K562 (cell line): ENCODE measurements around the gene COMTD1. TPM values are rescaled to one million over a fixed set of nuclear protein-coding genes. Genes with fewer than 3 reads are reported as not detected.

Experiments used
- ATAC-seq: fragments of 200-7000 bp; cut with Tn5 transposase; 3 replicates; pipeline ENCODE4 v1.9.1; 2020; ENCODE audit warnings: moderate library complexity
- BruUV-seq: library from RNA; stranded (reverse); fragments of 400-500 nt; replicated peaks from 2 replicates; lab custom pipeline; 2021; lab: Mats Ljungman, UMichigan
- CTCF ChIA-PET: fragments of 300-600 bp; formaldehyde crosslinking; extraction: SDS; loops from one replicate; lab custom pipeline; 2021; ENCODE audit warnings: low intra/inter-chr PET ratio; lab: Yijun Ruan, JAX
- POLR2A ChIA-PET: fragments of 300-600, 350-650 bp; sonication (Branson Sonifier 250); formaldehyde crosslinking; extraction: SDS; loops from one replicate; lab custom pipeline; 2021; ENCODE audit warnings: antibody characterized with exemption, inconsistent platforms; lab: Yijun Ruan, JAX
- DNase-seq, 4 experiments: peaks; one replicate each; pipeline versions ENCODE4 v3.0.0 to v3.0.0-alpha.2; 2011 to 2018; ENCODE audit warnings: low spot score in 3 of 4, mixed read lengths in 3 of 4; ENCODE audit errors: extremely low read depth in 1 of 4
- FAIRE-seq: peaks from 2 replicates; lab custom pipeline; 2011; peaks lifted over from hg19 to GRCh38; lab: Jason Lieb, UNC
- H2AFZ ChIP-seq: 2 replicates; pipeline ENCODE4 v1.6.0; 2011; ENCODE audit warnings: low read depth, low read length, control low read depth, inconsistent platforms
- H3K27ac ChIP-seq: fragments of 200-600 bp; 3 replicates; pipeline ENCODE4 v1.8.0; 2011; ENCODE audit warnings: low read depth, mild to moderate bottlenecking, control low read depth, inconsistent platforms, low read length, moderate library complexity, mixed read lengths; ENCODE audit errors: extremely low read depth
- H3K27me3 ChIP-seq, 2 experiments: fragments of 300-600 bp in 1 of 2; 2 replicates in 1 of 2; 3 replicates in 1 of 2; pipeline versions ENCODE4 v1.6.0 to v1.8.0; 2011; ENCODE audit warnings: inconsistent platforms in 2 of 2, low read length in 2 of 2, mild to moderate bottlenecking in 1 of 2, mixed read lengths in 1 of 2, moderate library complexity in 1 of 2; ENCODE audit not compliant: control insufficient read depth in 2 of 2, insufficient read depth in 2 of 2
- H3K36me3 ChIP-seq: fragments of 300-600 bp; 3 replicates; pipeline ENCODE4 v1.8.0; 2011; ENCODE audit warnings: mild to moderate bottlenecking, low read length, inconsistent platforms; ENCODE audit not compliant: control insufficient read depth, insufficient read depth
- H3K4me1 ChIP-seq, 2 experiments: fragments of 200-600 bp in 1 of 2; replicated peaks in 1 of 2; 2 replicates in 1 of 2; 3 replicates in 1 of 2; pipeline versions ENCODE4 v1.5.1 to v1.8.0; 2011; ENCODE audit warnings: inconsistent platforms in 2 of 2, low read length in 2 of 2, mild to moderate bottlenecking in 1 of 2, mixed read lengths in 1 of 2, moderate library complexity in 1 of 2; ENCODE audit not compliant: control insufficient read depth in 2 of 2, insufficient read depth in 2 of 2
- H3K4me2 ChIP-seq: 2 replicates; pipeline ENCODE4 v1.6.1; 2011; ENCODE audit warnings: low read length, control low read depth, inconsistent platforms, mixed read lengths; ENCODE audit not compliant: insufficient read depth
- H3K4me3 ChIP-seq: fragments of 200-600 bp; sonication (generic), shearing (Covaris generic); 2 replicates; pipeline ENCODE4 v1.5.1; 2016; ENCODE audit warnings: control low read depth, inconsistent platforms
- H3K79me2 ChIP-seq: fragments of 200-600 bp; 3 replicates; pipeline ENCODE4 v1.8.0; 2011; ENCODE audit warnings: low read length, inconsistent platforms; ENCODE audit not compliant: control insufficient read depth, insufficient read depth
- H3K9ac ChIP-seq, 2 experiments: 2 replicates each; pipeline versions ENCODE4 v1.6.0 to v1.6.1; 2011; ENCODE audit warnings: low read depth in 2 of 2, low read length in 2 of 2, control low read depth in 1 of 2, inconsistent platforms in 1 of 2, mild to moderate bottlenecking in 1 of 2, mixed read lengths in 1 of 2; ENCODE audit not compliant: insufficient read depth in 1 of 2
- H3K9me1 ChIP-seq: one replicate; pipeline ENCODE4 v1.6.0; 2011; ENCODE audit warnings: inconsistent platforms, mild to moderate bottlenecking, low read length, moderate library complexity; ENCODE audit not compliant: control insufficient read depth, insufficient read depth
- H3K9me3 ChIP-seq: replicated peaks from 2 replicates; pipeline ENCODE4 v1.5.1; 2011; ENCODE audit warnings: low read depth, low read length, inconsistent platforms; ENCODE audit not compliant: control insufficient read depth, insufficient read depth
- H4K20me1 ChIP-seq: replicated peaks from 2 replicates; pipeline ENCODE4 v1.6.1; 2011; ENCODE audit warnings: low read length, inconsistent platforms, mixed read lengths; ENCODE audit not compliant: control insufficient read depth, insufficient read depth
- CGGBP1 ChIP-seq: fragments of 250-450 bp; sonication (Bioruptor Pico); IDR thresholded peaks from 2 replicates; pipeline ENCODE4 v1.9.0; 2021; ENCODE audit warnings: mild to moderate bottlenecking
- EGR1 ChIP-seq: fragments of 450-650 bp; conservative IDR thresholded peaks from 2 replicates; pipeline ENCODE4 v1.6.1; 2017; ENCODE audit warnings: mild to moderate bottlenecking
- HMGN3 ChIP-seq: IDR thresholded peaks from 2 replicates; pipeline ENCODE4 v1.6.1; 2011; ENCODE audit warnings: borderline replicate concordance, low read depth, mild to moderate bottlenecking, mixed read lengths, low read length; ENCODE audit not compliant: insufficient read length; ENCODE audit errors: extremely low read depth
- KDM1A ChIP-seq, 2 experiments: fragments of 450-650 bp; IDR thresholded peaks; 2 replicates each; pipeline ENCODE4 v1.6.1; 2016; ENCODE audit warnings: mild to moderate bottlenecking in 2 of 2
- RBBP5 ChIP-seq: fragments of 200-600 bp; sonication (generic); IDR thresholded peaks from 2 replicates; pipeline ENCODE4 v1.6.1; 2012; ENCODE audit warnings: borderline replicate concordance, mild to moderate bottlenecking, low read length, control low read depth, inconsistent platforms; ENCODE audit not compliant: insufficient read depth, poor library complexity, severe bottlenecking
- RBM14 ChIP-seq: fragments of 200-400 bp; formaldehyde crosslinking; IDR thresholded peaks from 2 replicates; pipeline ENCODE4 v1.6.1; 2018; ENCODE audit warnings: low read depth, mild to moderate bottlenecking, low read length, moderate library complexity, borderline replicate concordance; ENCODE audit not compliant: insufficient read depth
- SUPT5H ChIP-seq: fragments of 450-650 bp; IDR thresholded peaks from 2 replicates; pipeline ENCODE4 v1.6.1; 2016
- TEAD4 ChIP-seq, 2 experiments: sonication (generic) in 1 of 2; formaldehyde crosslinking in 1 of 2; IDR thresholded peaks; 2 replicates each; pipeline versions ENCODE4 v1.6.1 to v1.8.0; 2012 to 2022; ENCODE audit warnings: borderline replicate concordance in 1 of 2, inconsistent platforms in 1 of 2, low read length in 1 of 2, mild to moderate bottlenecking in 1 of 2, missing genetic modification reagents in 1 of 2
- ZBED1 ChIP-seq: IDR thresholded peaks from 2 replicates; pipeline ENCODE4 v1.6.1; 2014
- ZBTB43 ChIP-seq: sonication (generic); formaldehyde crosslinking; IDR thresholded peaks from 2 replicates; pipeline ENCODE4 v1.8.0; 2023; ENCODE audit warnings: mild to moderate bottlenecking, missing genetic modification reagents
- ZNF311 ChIP-seq: fragments of 250-450 bp; sonication (Bioruptor Pico); IDR thresholded peaks from 2 replicates; pipeline ENCODE4 v1.4.0; 2020; ENCODE audit warnings: mild to moderate bottlenecking, moderate library complexity
- ZNF644 ChIP-seq: fragments of 200-800 bp; sonication (Bioruptor generic); IDR thresholded peaks from 2 replicates; pipeline ENCODE4 v1.6.1; 2016; ENCODE audit warnings: low read depth, missing genetic modification characterization, missing compliant biosample characterization
- WGBS: fragments of 100-300 bp; shearing (Covaris generic); methylation state at CpG from one replicate; pipeline ENCODE4 v1.1.6; 2016; ENCODE audit warnings: low coverage, mixed read lengths; ENCODE audit not compliant: insufficient coverage; ENCODE audit errors: missing lambda C conversion rate; 5-methylcytosine and 5-hydroxymethylcytosine counted together
- in situ Hi-C: fragments of 300-500 bp; cut with MboI; formaldehyde crosslinking; loops from 4 replicates; pipeline ENCODE4 v1.15.0; 2018; ENCODE audit warnings: inconsistent platforms, mixed read lengths
- intact Hi-C: fragments of 100-400 bp; cut with micrococcal nuclease; formaldehyde crosslinking; loops from 2 replicates; pipeline ENCODE4 v1.14.2; 2022
- polyA plus RNA-seq, 8 experiments: library from polyadenylated mRNA; depleted of rRNA in 4 of 8; stranded (reverse) in 5 of 8; unstranded in 3 of 8; fragments of >200 nt; fragmentation: Nextera tagmentation in 2 of 8; fragmentation: Illumina TruSeq in 1 of 8; extraction: Ambion mirVana in 2 of 8; extraction: Trizol in 1 of 8; gene quantifications; 2 replicates each; pipeline versions ENCODE4 v1.2.1 to v1.2.3, GENCODE V29; 2011 to 2014; ENCODE audit warnings: inconsistent platforms in 1 of 8, missing spikeins in 1 of 8
- total RNA-seq, 7 experiments: library from RNA; depleted of rRNA in 6 of 7; stranded (reverse); fragments of >200 nt in 6 of 7; fragmentation: Illumina TruSeq in 2 of 7; extraction: Trizol in 2 of 7; gene quantifications; 2 replicates each; pipeline versions ENCODE4 v1.2.1 to v1.2.3, GENCODE V29; 2011 to 2021; ENCODE audit warnings: low replicate concordance in 1 of 7

Gene COMTD1
- total and polyA plus RNA-seq, 9 of the 15 experiments (the other 6 are each of a cell fraction or from before 2014, with no cell fraction given), result 0.41 to 112 (median 13.7) TPM

GRCh38 chr10:75211007-75211691 is 24.6 kb downstream of the COMTD1 start (continued):
- TF ChIP-seq RBM14, result 0 out of 2 replicates have a peak, but pooled peaks have one; percentile 83
- no peak for TF ChIP-seq TEAD4 (IDR thresholded peaks at IDR 0.05; ENCODE audit: low read length)
- TF ChIP-seq TEAD4 (CRISPR knock-in tag; IDR thresholded peaks at IDR 0.05; ENCODE audit: borderline replicate concordance), result peak; percentile 7; the same call in 1 of the 2 replicates
- TF ChIP-seq HMGN3, result peak; percentile 7
- 0 out of 4 replicates have a peak, but pooled peaks of 1 of the 2 experiments have one; percentile 15 for TF ChIP-seq KDM1A (IDR thresholded peaks at IDR 0.05)
- TF ChIP-seq EGR1, result 0 out of 2 replicates have a peak, but pooled peaks have one; percentile 4
- no peak for TF ChIP-seq ZNF644
- TF ChIP-seq SUPT5H, result 0 out of 2 replicates have a peak, but pooled peaks have one; percentile 8
- TF ChIP-seq, all 486 proteins: peak for 46

- peak within 1 kb of the TSS; percentile 97 for H2AFZ ChIP-seq
- peak within 1 kb of the TSS; percentile 99 for H3K4me2 ChIP-seq
- under 1% methylated on average over 68 of the region's 80 CpGs for WGBS
- ATAC-seq, result peak; percentile 91
- ChIA-PET POLR2A (interaction anchor here (0.5 to 8.9 kb wide), 14 partner anchors 9 to 1724 kb away, joined by 3 to 74 read pairs (median 4); partner anchors contain the start of genes COMTD1 and SAMD8), CTCF (no interaction called here)
- peaks cover 7% of the 10 kb centered on the region; the same call in 1 of the 2 replicates for H4K20me1 ChIP-seq
- H3K27me3 ChIP-seq, result no peaks in the 10 kb centered on the region
- H3K4me1 ChIP-seq, result peaks cover 35 to 40% of the 10 kb centered on the region in 2 experiments
- no peaks in the 10 kb centered on the region for H3K9me3 ChIP-seq
- H3K4me3 ChIP-seq, result peak within 1 kb of the TSS; percentile 97
- H3K27ac ChIP-seq, result peak within 1 kb of the TSS; percentile 97
- H3K9me1 ChIP-seq, result no peaks in the 10 kb centered on the region
- H3K79me2 ChIP-seq, result peaks cover 49% of the 10 kb centered on the region
- no TSS peak for BruUV-seq
- H3K9ac ChIP-seq, result peak within 1 kb of the TSS; percentile 93 to 98
- in situ Hi-C loops, result no loop called here
- H3K36me3 ChIP-seq, result peaks cover 42% of the 10 kb centered on the region
- peak; percentile 62 for FAIRE-seq
- DNase-seq, result peak; percentile 96 to 98 (median 98)
- intact Hi-C loops, result loop anchor here (1.0 to 2.0 kb wide), 4 partner anchors 14 to 100 kb away; partner anchors contain the start of gene SAMD8
- peak; percentile 79; the same call in 1 of the 2 replicates for TF ChIP-seq CGGBP1 (CRISPR knock-in tag)
- peak; percentile 65; the same call in 1 of the 2 replicates for TF ChIP-seq ZBTB43 (CRISPR knock-in tag)
- TF ChIP-seq ZNF311 (CRISPR knock-in tag), result no peak
- TF ChIP-seq RBBP5, result peak; percentile 98
- TF ChIP-seq ZBED1, result peak; percentile 76; the same call in 1 of the 2 replicates
- peak; percentile 52 for TF ChIP-seq SUPT5H
Measured at GRCh38 chr10:75210282-75211006, 25.3 kb downstream of the COMTD1 start, which contains the start of gene VDAC2. Gene VDAC2 (plus strand): TSS chr10:75210796. CDS start chr10:75211159, 363 bp downstream.
